ENCODE measurements around the gene COL4A2.

COL4A2 gene

DNA sequence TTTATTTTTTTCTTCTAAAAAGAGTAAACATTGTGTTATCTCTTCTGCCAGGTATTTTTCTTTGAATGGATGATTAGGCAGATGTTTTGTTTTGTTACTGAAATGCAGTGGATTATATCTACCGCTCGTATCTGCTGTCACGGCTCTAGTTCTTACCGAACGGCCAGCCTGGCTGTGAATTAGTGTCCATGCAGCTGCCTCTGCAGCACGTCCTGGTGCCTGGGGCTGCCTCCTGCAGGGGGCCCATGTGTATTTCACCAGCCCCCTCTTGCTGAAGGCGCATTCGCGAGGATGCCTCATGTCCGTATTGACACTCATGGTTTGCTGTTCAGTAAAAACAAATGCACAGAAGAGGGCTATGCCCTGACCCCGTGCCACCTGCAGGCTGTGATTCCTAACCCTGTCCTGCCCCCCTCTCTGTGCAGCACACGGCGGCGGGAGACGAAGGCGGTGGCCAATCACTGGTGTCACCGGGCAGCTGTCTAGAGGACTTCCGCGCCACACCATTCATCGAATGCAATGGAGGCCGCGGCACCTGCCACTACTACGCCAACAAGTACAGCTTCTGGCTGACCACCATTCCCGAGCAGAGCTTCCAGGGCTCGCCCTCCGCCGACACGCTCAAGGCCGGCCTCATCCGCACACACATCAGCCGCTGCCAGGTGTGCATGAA, 204.6 kb downstream of the COL4A2 start:
- H3K27me3 Mint-ChIP-seq: no peaks in the 10 kb centered on the region
- no peak overlapping the region for H3K4me3 Mint-ChIP-seq
- H3K27ac Mint-ChIP-seq: no peak overlapping the region
- no peaks in the 10 kb centered on the region for H3K36me3 Mint-ChIP-seq (ENCODE audit: low read depth)
- no peaks in the 10 kb centered on the region for H3K9me3 Mint-ChIP-seq
- no peak for DNase-seq
- H3K4me1 Mint-ChIP-seq (ENCODE audit: low read depth): peaks cover 12% of the 10 kb centered on the region

DNA sequence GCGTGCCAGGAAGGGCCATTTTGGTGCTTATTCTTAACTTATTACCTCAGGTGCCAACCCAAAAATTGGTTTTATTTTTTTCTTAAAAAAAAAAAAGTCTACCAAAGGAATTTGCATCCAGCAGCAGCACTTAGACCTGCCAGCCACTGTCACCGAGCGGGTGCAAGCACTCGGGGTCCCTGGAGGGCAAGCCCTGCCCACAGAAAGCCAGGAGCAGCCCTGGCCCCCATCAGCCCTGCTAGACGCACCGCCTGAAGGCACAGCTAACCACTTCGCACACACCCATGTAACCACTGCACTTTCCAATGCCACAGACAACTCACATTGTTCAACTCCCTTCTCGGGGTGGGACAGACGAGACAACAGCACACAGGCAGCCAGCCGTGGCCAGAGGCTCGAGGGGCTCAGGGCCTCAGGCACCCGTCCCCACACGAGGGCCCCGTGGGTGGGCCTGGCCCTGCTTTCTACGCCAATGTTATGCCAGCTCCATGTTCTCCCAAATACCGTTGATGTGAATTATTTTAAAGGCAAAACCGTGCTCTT, 205.2 kb downstream of the COL4A2 start:
- no peaks in the 10 kb centered on the region for H3K36me3 Mint-ChIP-seq (ENCODE audit: low read depth)
- peaks cover 12% of the 10 kb centered on the region for H3K4me1 Mint-ChIP-seq (ENCODE audit: low read depth)
- H3K4me3 Mint-ChIP-seq: no peak overlapping the region
- H3K9me3 Mint-ChIP-seq: no peaks in the 10 kb centered on the region
- peaks cover 2% of the 10 kb centered on the region for H3K27me3 Mint-ChIP-seq
- H3K27ac Mint-ChIP-seq: no peak overlapping the region
- DNase-seq: no peak

DNA sequence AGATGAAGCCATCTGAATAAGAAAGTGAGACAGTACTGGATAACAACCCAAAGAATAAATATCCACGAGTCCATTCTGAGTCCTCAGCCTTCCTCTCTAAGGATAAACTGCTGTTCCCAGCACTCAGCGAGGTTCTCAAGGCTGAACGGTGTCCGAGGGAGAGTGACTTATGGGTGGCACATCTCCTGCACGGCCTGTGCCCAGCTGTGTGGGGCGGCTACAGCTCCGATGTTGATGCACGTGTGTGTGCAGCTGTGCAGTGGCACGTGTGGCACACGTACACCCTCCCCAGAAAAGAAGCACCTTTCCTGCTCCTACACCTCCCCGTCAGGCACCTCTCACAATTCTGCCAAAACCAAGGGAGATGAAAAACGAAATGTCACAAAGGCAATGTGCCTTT, 209.4 kb downstream of the COL4A2 start:
- H3K27ac Mint-ChIP-seq: no peak overlapping the region
- H3K4me1 Mint-ChIP-seq (ENCODE audit: low read depth): peaks cover 12% of the 10 kb centered on the region
- H3K27me3 Mint-ChIP-seq: peaks cover 4% of the 10 kb centered on the region
- no peak overlapping the region for H3K4me3 Mint-ChIP-seq
- DNase-seq: no peak
- H3K36me3 Mint-ChIP-seq (ENCODE audit: low read depth): no peaks in the 10 kb centered on the region
- no peaks in the 10 kb centered on the region for H3K9me3 Mint-ChIP-seq

DNA sequence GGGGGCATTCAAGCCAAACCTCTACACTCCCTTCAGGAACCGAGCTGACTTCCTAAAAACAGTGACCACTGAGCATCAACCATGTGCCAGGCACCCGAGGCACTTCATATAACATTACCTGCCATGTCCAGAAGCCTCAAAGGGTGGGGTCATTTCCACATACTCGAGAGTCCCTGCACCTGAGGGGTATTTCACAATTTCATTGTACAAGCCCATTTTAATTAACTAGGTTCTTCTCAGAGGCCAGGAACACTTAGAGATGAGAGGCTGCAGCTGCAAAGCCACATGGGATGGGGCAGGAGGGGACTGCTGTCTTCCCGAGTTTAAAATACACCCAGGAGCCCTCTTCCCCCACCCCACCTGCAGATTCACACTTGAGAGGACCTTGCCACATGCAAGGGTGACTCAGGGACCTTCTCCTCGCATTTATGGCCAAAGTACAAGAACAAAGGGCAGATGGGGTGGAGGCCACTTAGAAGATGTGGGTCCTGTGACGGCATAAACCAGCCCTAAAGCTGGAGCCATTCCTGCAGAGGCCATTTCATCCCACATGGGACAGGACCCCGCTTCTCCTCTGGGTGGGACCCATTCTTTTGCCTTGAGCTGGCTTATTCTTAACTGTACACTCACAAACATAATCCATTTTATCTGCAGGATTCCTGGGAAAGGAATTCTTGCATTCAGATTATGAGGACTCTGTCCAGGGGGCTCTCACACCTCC, 210.6 kb downstream of the COL4A2 start:
- Mint-ChIP-seq H3K27ac (no peak overlapping the region), H3K36me3 (ENCODE audit: low read depth) (no peaks in the 10 kb centered on the region), H3K4me3 (no peak overlapping the region), H3K9me3 (no peaks in the 10 kb centered on the region), H3K27me3 (peaks cover 4% of the 10 kb centered on the region), H3K4me1 (ENCODE audit: low read depth) (peaks cover 12% of the 10 kb centered on the region)
- no peak for DNase-seq

DNA sequence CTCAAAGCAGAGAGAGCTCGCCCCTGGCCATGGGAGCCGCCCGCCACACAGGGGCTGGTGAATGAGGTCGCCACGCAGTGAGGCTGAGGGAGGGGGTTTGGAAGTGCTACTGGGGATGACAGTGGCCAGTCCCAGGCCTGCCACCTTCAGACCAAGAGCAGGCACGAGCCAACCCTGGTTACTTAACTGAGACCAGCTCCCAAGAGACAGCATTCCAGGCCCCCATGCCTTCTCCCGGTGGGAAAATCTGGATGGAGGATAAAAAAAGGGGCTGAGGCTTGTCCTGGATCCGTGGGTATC, 211.1 kb downstream of the COL4A2 start:
- no peak overlapping the region for H3K27ac Mint-ChIP-seq
- no peak overlapping the region for H3K4me3 Mint-ChIP-seq
- H3K27me3 Mint-ChIP-seq: peaks cover 4% of the 10 kb centered on the region
- H3K36me3 Mint-ChIP-seq (ENCODE audit: low read depth): no peaks in the 10 kb centered on the region
- H3K9me3 Mint-ChIP-seq: no peaks in the 10 kb centered on the region
- DNase-seq: no peak
- H3K4me1 Mint-ChIP-seq (ENCODE audit: low read depth): peaks cover 12% of the 10 kb centered on the region

DNA sequence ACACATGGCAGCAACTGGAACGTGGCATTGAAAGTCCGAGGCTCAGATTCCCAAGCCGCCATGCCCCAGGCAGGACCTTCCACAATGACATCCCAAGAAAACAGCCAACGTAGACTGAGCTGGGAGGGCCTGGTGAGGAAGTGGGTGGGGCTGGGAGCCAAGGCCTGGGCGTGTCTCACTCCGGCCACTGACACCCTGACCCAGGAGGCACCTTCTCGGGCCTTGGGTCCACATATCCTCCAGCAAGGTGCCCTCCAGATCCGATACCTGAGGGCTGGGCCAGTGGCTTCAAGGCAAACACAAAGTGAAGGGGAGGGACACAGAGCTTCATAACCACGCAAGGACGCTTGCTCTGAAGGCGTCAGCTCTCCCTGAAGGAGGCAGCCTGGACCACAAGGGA, 211.5 kb downstream of the COL4A2 start:
- Mint-ChIP-seq H3K36me3 (ENCODE audit: low read depth) (no peaks in the 10 kb centered on the region), H3K27ac (no peak overlapping the region), H3K4me3 (no peak overlapping the region), H3K9me3 (no peaks in the 10 kb centered on the region), H3K27me3 (peaks cover 4% of the 10 kb centered on the region), H3K4me1 (ENCODE audit: low read depth) (peaks cover 12% of the 10 kb centered on the region)
- no peak for DNase-seq

DNA sequence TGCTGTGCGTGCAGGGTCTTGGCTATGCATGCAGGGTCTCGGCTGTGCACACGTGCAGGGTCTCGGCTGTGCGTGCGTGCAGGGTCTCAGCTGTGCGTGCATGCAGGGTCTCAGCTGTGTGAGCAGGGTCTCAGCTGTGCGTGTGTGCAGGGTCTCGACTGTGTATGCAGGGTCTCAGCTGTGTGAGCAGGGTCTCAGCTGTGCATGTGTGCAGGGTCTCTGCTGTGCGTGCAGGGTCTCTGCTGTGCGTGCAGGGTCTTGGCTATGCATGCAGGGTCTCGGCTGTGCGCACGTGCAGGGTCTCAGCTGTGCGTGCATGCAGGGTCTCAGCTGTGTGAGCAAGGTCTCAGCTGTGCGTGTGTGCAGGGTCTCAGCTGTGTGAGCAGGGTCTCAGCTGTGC, 212.0 kb downstream of the COL4A2 start:
- no peak overlapping the region for H3K27ac Mint-ChIP-seq
- H3K4me1 Mint-ChIP-seq (ENCODE audit: low read depth): peaks cover 12% of the 10 kb centered on the region

DNA sequence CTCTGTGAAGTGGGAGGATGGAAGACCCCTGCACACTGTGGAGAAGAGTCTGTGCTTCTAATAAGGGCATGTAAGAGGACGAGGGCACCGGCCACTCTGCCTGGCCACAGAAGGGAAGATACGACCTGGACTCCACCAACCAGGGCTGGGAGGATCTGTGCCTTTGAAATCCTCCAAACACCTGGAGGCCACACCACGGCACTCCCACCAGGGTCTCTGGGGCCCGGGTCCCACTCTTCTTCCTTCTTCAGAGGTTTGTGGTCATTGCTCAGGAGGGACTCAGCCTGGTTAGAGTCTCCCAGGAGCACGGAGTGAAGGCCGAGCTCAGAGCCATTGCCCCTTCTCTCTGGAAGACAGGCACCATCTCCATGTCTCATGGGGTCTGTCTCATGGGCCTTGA, 212.4 kb downstream of the COL4A2 start:
- Mint-ChIP-seq H3K9me3 (no peaks in the 10 kb centered on the region), H3K4me3 (no peak overlapping the region), H3K27ac (no peak overlapping the region), H3K4me1 (ENCODE audit: low read depth) (peaks cover 16% of the 10 kb centered on the region), H3K27me3 (peaks cover 4% of the 10 kb centered on the region), H3K36me3 (ENCODE audit: low read depth) (no peaks in the 10 kb centered on the region)
- no peak for DNase-seq

More for the DNA sequence above, 212.0 kb downstream of the COL4A2 start:
- Mint-ChIP-seq H3K36me3 (ENCODE audit: low read depth) (no peaks in the 10 kb centered on the region), H3K27me3 (peaks cover 4% of the 10 kb centered on the region), H3K4me3 (no peak overlapping the region), H3K9me3 (no peaks in the 10 kb centered on the region)
- no peak for DNase-seq

DNA sequence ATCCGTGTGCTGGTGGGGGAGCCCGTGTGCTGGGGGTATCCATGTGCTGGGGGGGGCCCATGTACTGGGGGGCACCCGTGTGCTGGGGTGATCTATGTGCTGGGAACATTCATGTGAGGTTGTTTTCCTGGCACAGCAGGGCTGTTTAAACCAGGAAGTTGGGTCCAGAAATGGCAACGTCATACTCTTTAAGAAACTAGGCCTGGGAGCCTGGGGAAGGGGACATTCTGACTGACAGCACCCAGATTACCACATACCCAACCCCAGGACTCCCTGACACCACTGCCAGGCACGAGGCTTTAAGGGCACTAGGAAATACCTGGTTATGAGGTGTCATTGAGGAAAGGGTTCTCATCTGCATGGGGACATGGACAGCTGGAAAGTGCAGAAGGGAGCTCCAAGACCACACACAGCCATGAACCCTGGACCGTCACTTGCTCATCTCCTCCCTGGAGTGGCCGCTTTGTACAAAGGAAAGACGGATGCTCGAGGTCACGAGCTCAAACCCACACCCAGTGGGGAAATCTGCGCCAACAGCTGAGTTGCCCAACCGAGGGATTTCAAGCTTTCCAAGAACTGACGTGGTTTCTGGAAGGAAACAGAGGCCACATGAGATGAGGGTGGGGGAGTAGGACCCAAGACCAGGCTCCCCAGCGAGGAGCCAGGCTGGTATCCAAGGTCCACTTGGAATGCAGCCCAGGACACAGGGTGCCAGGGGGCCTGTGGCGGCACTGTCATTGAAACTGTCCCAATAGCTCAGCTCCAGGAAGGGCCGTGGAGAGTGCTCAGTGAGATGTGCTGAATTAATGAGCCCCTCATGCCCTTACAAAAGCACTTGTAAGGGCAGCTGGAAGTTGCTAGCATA, 213.6 kb downstream of the COL4A2 start:
- Mint-ChIP-seq H3K4me1 (ENCODE audit: low read depth) (peaks cover 22% of the 10 kb centered on the region), H3K27me3 (peaks cover 4% of the 10 kb centered on the region), H3K27ac (peak overlapping the region; percentile 30), H3K4me3 (no peak overlapping the region), H3K9me3 (no peaks in the 10 kb centered on the region), H3K36me3 (ENCODE audit: low read depth) (no peaks in the 10 kb centered on the region)
- no peak for DNase-seq

DNA sequence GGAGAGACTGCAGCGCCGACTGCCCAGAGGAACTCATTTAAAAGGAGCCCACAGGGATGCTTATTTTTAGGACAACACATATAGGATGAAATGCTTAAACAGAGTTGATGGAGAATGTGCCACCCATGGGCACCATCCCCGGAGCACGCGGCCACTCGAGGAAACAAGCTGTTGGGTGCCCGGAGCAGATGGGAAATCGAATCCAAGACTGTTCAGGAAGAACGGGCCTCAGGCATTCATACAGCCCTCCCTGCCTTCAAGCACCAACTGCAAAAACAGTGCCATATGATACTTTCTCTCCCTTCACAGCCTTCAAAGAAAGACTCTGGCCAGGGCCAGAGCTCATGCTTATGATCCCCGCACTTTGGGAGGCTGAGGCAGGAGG, 214.2 kb downstream of the COL4A2 start:
- Mint-ChIP-seq H3K4me3 (no peak overlapping the region), H3K4me1 (ENCODE audit: low read depth) (peaks cover 23% of the 10 kb centered on the region), H3K27ac (no peak overlapping the region), H3K27me3 (peaks cover 4% of the 10 kb centered on the region), H3K9me3 (no peaks in the 10 kb centered on the region), H3K36me3 (ENCODE audit: low read depth) (no peaks in the 10 kb centered on the region)
- no peak for DNase-seq

DNA sequence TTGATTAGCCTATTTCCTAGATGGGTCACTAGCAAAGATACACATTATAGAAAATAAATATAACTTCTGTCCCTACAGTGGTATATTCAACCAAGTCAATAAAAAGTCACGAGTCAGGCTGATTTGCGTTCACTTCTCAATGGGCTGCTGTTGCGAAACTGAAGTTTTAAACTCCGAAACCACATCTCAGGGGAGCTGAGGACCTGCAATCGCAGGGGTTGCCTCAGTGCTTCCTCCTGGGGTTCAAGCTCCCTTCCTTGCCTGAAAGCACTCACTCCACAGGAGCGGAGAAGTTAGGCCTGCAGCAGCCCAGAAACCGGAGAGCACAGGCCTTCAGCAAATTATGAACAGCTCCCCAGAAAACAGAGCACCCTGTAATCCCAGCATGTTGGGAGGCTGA, 214.9 kb downstream of the COL4A2 start:
- Mint-ChIP-seq H3K27ac (no peak overlapping the region), H3K36me3 (ENCODE audit: low read depth) (no peaks in the 10 kb centered on the region), H3K27me3 (peaks cover 4% of the 10 kb centered on the region), H3K9me3 (no peaks in the 10 kb centered on the region), H3K4me1 (ENCODE audit: low read depth) (peaks cover 29% of the 10 kb centered on the region), H3K4me3 (no peak overlapping the region)
- no peak for DNase-seq

DNA sequence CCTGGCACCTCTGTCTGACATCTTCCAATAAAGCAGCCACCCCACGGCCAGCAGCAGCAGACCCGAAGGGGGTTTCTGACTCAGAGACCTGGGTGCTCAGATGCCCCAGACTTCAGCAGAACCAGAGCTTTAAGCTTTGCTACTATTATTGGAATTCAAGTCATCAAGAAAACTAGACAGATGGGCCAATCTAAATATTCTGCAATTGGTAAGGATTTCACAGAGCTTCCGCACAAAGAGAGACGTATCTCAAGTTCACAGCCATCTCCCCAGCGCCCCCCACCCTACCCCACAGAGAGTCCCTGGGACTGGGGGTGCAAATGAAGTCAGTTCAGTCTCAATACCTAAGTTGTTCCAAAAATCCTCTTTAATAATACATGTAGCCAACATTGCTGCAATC, 215.6 kb downstream of the COL4A2 start:
- no peak for DNase-seq
- Mint-ChIP-seq H3K27ac (no peak overlapping the region), H3K9me3 (no peaks in the 10 kb centered on the region), H3K27me3 (no peaks in the 10 kb centered on the region), H3K36me3 (ENCODE audit: low read depth) (no peaks in the 10 kb centered on the region), H3K4me3 (no peak overlapping the region), H3K4me1 (ENCODE audit: low read depth) (peaks cover 29% of the 10 kb centered on the region)

DNA sequence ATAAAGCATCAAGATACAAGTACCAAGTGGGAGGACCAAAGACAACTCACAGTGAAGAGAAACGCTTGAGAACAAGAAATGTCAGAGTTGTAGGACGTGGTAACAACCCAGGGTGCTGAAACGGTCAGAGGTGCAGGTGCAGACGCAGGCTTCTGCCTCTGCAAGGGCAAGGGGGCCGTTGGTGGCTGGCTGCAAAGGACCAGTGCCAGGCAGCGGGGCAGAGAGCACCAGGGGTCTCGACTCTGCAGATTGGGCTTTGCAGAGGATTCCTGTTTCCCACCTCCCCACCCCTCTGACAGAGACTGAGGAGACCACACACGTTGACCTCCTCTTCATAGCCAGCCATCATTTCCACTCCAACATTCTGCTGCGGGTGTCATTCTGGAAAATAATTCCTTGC, 216.1 kb downstream of the COL4A2 start:
- no peaks in the 10 kb centered on the region for H3K9me3 Mint-ChIP-seq
- H3K36me3 Mint-ChIP-seq (ENCODE audit: low read depth): no peaks in the 10 kb centered on the region
- H3K27ac Mint-ChIP-seq: no peak overlapping the region
- no peaks in the 10 kb centered on the region for H3K27me3 Mint-ChIP-seq
- H3K4me3 Mint-ChIP-seq: no peak overlapping the region
- H3K4me1 Mint-ChIP-seq (ENCODE audit: low read depth): peaks cover 29% of the 10 kb centered on the region
- no peak for DNase-seq

DNA sequence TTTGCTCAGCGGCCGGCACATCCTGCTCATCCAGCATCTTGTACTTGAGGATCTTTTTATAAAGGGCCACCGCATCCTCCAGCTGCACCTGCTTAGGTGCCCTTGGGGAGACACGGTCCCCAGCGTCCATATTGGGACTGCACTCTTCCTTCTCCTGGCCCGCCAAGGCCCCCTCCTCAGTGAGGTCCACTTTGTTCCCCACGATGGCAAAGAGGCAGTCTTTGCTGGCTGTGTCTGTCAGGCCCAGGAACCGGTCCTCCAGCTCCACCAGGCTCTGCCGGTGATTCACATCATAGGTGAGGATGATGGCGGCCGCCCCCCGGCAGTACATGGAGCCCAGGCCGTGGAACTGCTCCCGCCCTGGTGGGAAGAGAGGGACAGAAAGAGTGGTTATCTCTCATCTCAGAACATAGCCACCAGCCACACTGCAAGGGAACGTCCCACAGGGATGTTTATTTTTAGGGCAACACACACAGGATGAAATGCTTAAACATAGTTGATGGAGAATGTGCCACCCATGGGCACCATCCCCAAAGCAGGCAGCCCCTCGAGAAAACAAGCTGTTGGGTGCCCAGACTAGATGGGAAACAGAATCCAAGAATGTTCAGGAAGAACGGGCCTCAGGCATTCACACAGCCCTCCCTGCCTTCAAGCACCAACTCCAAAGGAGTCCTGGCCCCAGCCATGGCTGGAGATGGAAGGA, 216.9 kb downstream of the COL4A2 start:
- Mint-ChIP-seq H3K27me3 (no peaks in the 10 kb centered on the region), H3K27ac (no peak overlapping the region), H3K4me3 (no peak overlapping the region), H3K9me3 (no peaks in the 10 kb centered on the region), H3K36me3 (ENCODE audit: low read depth) (no peaks in the 10 kb centered on the region), H3K4me1 (ENCODE audit: low read depth) (peaks cover 29% of the 10 kb centered on the region)
- no peak for DNase-seq
